HG03575 (cell line): ENCODE results near the gene TACO1.

Source experiments
- ATAC-seq: cut with Tn5 transposase; IDR thresholded peaks from one replicate; pipeline ENCODE4 v1.9.1; 2021; ENCODE audit not compliant: unreplicated experiment, insufficient number of reproducible peaks, low FRiP score; ENCODE audit errors: extremely low read depth

Gene TACO1

DNA sequence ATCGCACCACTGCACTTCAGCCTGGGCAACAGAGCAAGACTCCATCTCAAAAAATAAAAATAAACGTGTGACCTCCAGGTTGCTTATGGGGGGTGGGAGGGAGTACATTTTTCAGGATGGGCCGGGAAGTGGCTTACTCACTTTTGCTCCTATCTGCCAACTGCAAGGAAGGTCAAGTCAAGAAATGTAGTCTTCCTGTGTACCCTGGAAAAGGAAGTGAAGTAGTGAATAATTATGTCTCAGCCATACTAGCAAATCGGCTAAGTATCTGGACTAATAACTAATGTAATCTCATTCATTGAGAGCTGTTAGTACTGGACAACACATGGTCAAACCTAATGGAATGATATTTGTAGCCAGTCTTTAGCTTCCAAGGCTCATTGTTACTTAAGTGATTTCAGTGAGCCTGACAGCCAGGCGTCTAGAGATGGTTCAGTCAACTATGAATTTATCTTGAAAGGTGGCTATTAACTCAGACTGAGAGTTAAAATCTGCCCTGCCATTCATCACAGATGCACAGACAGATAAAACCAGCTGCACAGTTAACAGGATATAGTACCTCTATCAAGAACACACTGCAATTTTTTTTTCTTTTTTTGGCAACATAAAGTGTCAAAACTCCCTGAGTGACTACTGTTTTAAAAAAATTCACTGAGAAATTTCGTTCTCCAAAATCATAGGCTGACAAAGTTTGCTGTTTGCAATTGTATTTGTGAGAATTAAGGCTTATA, 3.7 kb upstream of the TACO1 start:
- no peak for ATAC-seq

DNA sequence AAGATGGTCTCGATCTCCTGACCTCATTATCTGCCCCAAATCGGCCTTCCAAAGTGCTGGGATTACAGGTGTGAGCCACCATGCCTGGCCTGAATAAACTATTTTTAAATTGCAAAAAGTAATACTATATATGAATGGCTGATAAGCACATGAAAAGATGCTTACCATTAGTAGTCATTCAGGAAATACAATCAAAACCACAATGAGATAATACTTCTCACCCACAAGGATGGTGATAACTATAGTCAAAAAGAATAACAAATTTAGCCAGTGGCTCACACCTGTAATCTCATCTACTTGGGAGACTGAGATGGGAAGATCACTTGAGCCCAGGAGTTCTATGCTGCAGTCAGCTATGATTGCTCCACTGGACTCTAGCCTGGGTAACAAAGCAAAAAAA, 2.4 kb upstream of the TACO1 start:
- no peak for ATAC-seq

DNA sequence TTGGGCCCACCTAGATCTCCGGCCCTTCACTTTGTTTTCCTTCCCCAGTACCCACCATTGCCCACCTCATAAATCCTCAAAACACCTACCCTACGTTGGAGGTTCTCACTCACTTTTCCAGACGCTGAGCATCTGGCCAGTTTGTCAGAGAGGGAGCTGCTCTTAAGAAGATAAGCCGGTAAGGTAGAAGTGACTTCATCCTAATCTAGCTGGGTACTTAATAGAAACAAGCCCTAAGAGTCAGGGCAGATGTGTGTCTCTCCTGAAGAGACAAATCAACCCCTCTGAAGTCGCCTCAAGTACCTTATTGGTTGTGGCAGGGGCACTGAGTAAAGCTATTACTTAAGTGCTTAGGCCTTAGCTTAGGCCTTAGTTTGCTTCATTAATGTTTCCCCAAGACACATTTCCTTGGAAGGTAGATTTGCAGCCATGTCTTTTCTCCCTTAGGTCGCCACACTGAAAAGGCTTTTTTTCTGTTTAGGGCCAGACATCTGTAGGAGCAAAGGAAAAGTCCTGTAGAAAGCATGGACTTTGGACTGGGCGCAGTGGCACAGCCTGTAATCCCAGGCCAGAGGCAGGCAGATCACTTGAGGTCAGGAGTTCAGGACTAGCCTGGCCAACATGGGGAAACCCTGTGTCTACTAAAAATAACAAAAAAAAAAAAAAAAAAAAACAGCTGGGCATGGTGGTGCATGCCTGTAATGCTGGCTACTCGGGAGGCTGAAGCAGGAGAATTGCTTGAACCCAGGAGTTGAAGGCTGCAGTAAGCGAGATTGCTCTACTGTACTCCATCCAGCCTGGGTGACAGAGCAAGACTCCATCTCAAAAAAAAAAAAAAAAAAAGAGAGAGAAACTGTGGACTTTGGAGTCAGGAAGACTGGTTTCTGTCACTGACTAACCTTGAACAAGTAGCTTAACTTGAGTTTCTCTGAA, 1.0 kb downstream of the TACO1 start:
- no peak for ATAC-seq

DNA sequence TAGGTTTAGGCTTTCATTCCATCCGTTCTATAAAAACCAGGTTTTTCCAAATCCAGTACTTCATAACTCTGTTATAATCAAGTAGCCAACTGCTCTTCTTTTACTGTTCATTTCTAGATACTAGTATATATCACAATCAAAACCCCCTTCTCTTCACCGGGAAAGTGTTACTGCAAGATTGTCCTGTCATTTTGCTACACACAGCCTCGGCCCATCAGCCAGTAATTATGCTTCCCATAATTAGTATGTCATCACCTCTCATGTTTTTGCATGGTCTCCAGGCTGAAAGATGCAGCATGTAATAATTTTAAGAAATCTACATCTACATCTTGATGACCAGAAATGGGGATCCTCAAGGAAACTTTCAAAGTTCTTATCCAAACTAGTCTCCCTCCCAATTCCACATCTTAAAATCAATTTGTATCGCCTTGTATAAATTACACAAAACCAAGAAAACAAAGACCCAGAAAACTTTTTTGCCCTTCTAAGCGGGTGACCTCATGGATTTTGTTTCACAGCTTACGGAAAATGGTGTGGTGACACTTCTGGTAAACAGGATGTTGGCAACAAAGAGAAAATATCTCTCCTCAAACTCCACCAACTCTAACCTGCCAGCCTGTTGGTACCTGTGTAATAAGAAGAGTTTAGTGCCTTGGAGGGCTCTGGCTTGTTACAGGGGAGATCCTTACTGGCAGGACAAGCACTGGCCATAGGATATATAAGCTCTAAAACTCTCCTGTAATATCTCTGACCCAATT, 9.3 kb downstream of the TACO1 start:
- no peak for ATAC-seq

DNA sequence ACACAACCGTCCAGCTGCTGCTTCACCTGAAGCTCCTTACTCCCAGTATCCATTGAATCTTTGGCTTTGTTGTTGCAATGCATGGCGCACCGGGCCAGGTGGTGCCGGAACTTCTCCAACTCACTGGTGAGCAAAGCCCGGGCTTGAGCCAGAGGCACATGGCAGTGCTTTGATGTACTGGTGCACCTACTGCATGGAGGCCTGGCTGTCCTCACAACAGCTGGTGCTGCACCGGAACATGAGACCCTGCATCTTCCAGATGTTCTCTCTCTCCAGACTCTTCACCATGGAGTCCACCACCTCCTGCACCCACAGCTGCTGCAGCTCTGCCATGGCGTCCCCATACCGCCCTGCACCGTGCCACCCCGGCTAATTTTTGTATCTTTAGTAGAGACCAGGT, 10.2 kb downstream of the TACO1 start:
- no peak for ATAC-seq

DNA sequence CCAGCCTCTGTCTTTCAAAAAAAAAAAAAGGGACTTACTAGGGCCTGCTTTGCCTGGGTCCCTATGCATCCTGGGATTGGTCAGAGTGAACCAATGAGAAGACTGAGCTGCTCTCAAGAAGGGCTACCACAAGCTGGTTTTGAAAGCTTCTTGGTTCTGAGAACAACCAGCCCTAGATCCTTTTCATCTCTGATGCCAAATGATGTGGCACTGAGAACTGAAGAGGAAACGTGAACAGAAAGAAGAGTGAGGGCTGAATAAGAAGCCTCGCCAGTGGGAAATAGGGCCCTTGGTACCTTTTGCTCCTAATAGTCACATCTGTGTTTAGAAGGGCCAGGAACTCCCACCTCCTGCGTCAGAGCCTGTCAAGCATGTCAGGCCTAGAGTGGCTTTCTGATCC, 10.7 kb downstream of the TACO1 start:
- no peak for ATAC-seq

DNA sequence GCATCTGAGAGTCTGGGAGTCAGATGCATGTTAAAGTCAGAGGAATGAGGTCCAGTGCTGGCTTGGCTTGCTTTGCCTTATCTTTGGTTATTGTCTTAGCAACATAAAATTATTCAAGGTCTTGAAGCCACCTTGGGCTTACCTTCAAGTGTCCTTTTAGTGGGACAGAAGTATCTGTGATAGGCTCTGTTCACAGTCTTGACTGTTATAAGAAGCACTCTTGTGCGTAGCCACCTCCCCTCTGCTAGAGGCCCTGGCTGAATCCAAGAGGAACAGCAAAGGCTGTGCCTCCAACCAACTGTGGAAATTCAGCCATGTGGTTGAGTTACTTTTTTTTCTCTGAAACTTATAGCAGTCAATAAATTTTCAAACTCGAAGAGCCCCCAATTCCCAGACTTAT, 13.0 kb downstream of the TACO1 start:
- ATAC-seq = no peak

DNA sequence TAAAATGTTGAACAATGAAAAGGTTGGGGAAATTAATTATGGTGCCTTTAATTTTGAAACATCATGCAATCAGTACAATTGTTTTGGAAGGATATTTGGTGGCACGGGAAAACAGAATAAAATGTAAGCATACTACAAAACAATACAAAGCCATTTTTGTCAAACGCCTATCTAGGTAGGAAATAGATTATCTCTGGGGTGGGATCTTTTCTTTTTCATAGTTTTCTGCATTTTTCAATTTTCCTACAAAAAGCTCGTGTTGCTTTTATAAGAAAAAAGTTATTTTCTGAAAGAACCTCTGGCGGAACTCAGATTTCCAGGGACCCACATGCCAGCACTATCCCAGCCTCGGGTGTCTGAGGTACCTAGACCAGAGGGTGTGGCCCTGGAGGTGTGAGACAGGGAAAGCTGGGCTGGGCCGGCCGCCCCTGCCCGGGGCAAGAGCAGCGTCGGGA, 20.6 kb downstream of the TACO1 start:
- ATAC-seq = no peak

DNA sequence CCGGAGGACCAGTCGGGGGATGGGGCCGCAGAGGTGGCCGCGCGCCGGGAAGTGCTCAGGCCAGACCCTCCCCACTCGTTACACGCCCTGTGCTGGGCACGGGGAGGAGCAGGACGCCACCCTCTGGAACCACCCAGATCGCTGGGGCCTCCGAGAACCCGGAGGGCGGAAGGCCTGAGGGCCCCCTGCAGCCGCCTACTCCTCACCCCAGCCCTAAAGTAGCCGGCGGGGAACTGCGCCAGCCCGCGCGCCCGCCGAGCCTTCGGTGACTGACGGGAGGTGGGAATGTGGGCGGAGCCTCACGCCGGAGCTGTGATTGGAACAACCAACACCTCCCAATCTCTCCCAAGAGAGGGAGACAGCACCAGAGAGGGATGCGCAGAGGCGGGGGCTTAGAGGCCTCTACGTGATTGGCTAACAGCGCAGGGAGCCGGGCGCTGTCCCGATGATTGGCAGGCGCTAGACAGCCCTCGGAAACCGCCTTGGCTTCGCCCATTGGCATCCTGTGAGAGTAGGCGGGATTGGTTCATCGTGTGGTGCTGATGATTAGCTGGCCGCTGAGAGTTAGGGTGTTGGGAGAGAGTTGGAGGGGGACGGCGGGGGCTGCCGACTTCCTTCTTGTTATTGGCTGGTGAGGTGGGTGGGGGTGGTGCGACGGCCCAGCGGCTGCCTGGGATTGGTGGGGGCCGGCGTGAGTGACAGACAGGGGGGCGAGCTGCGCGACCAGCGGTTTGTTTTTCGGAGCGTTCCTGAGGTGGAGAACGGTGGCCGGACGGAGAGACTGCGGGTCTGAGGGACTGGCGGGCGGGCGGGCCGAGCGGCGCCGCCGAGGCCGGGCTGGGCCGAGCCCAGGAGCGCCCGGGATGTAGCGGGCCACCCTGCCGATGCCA, 21.2 kb downstream of the TACO1 start, which contains the start of gene MAP3K3:
MAP3K3 (plus strand) TSS at position 734 of the 890 bp plus-strand sequence. CDS start 343 bp downstream, outside the sequence.
- ATAC-seq = peak; percentile 92

DNA sequence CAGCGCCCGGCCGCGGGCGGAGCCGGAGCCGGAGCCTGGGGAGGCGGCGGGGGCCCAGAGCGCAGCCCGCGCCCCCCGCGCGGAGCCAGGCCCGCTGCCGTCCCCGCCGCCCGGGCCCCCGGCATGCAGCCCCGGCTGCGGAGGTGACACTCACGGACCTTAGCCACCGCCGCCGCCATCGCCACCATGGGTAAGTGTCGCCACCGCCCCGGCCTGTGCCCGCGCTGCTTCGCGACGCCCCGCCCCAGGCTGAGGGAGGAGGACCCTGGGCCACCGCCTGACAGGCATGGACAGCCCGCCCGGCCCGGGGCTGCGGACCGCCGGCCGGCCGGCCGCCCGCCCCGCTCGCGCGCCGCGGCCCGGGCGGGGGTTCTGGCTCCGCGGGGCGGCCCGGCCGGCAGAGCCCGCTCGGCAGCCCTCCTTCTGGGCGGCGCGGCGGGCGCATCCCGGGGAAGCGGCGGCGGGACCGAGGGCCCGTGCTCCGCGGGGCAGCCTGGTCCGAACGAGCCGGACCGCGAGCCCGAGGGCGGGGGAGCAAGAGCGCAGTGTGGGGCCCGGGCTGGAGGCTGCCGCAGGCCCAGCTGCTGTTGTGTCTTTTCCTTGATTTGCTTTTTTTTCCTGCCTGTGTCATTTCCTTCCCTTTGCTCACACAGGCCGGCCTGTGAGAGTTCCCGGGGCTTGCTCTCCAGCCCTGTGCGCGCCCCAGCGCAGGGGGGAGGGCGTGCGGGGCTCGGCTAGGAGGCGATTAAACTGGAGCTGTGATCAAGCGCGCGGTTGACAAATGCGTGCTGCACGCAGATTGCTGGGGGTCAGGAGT, 22.1 kb downstream of the TACO1 start:
- ATAC-seq = no peak

DNA sequence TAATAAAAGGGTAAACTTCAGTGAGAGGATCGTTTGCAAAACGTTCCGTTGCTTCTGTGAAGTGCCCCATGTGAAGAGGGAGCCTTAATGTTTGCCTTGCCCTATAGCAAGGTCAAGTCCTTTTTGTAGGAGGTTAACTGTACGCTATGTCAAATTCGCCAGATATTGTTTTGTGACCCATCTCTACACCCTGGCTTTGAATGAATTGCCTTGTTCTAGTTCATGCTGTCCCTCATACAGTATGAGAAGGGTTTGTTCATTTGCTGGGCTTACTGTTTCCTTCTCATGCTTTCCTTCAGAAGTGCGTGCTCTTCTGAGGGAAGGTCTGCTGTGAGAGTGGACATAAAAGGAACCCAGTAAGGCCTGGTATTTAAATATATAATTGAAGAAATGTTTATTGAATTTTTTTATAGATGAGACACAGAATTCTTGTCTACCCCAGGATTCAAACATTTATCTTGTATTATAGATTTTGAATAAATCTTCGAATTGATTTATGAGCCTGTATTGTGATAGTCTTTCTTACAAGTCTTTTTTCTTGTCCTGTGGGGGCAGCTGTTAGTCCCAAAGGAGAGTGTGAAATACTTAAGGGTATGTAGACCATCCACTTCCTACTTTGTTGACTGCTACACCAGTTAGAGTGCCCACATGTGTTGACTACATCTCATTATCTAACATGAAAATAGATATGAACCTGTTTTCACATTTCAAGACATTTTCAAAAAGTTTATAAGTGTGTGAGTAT, 23.3 kb downstream of the TACO1 start:
- ATAC-seq = no peak

DNA sequence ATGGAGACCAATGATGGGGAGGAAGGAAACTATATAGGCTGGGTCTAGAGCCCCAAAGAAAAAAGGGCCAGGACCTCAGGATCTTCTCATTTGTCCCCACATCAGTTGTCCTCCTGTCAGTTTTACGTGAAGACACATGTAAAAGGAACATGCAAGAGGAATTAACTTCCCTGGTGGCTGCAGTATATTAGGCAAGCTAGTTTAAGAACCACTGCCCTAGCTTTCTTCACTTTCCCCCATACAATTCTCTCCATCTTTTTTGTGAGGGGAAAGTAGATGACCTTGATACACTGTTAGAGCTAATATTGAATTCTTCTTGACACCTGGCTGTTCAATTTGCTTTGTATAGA, 23.8 kb downstream of the TACO1 start:
- no peak for ATAC-seq

DNA sequence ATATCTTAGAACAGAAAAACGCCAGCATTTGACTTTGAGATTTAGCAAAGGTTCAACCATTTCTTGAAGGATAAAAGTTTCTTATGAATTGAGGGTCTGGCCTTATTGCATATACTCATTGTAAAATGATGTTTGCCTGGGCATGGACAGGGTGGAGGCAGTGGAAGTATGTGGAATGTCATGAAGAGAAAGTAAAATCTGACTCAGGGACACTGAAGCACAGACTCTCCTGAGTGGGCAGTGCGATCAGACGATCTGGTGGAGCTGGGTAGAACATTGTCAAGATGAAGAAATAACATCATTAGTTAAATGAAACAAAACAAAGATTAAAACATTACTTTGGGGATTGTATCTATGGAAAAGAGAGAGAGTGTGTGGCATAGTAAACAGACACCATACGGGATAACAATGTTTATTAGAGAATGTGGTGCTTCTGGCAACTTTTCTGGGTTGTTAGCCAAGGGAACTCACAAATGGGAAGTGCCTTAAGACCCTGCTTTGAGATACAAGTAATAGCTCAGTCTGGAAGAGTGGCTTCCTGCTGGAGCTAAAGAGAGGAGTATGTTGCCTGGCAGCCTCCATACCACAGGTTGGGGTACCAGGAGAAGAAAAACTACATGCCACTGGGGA, 26.0 kb downstream of the TACO1 start:
- ATAC-seq = no peak

DNA sequence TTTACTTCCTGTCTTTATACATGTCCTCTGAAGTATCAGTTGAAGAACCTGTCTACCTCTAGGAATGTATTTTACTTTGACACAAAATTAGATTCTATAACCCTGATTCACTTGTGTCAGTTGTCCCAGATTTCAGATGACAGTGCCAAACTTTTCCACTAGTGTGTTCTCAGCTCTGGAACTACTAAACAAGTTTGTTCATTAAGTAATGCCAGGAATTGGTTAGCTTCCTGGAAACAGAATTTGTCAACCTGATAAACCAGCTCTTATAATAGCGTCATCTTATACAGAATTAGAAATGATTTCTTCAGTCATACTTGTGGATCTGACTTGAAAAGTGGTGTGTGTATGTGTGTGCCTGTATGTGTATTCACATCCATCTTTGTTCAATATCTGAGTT, 28.9 kb downstream of the TACO1 start:
- ATAC-seq = no peak

DNA sequence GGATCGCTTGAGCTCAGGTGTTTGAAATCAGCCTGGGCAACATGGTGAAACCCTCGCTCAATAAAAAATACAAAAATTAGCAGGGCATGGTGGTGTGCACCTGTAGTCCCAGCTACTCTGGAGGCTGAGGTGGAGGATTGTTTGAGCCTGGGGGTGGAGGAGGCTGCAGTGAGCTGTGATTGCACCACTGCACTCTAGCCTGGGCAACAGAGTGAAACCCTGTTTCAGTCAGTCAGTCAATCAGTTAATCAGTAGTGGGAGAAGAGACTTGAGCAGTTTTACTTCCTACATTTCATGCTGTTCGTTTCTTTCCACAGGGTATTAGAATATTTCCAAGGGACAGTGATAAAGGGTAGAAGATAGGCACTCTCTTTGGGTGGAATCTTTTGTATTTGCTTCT, 30.4 kb downstream of the TACO1 start:
- no peak for ATAC-seq

DNA sequence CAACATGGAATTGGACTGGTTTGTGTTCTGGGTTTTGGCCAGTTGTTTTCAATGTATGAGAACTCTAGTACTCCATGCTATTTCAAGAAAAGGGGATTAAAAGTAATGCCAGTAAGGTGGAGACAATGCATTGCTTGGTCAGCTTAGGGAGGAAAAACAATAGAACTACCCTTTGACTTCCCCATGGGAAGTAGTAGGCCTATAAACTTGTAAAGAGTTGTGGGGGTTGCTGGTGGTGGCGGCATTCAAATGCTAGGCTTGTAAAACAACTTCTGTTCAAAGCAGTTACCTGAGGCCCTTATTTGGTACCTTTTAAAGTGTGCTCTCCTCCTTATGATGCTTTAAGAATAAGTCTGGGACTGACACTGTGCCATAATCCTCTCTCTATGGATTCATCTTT, 30.9 kb downstream of the TACO1 start:
- no peak for ATAC-seq

DNA sequence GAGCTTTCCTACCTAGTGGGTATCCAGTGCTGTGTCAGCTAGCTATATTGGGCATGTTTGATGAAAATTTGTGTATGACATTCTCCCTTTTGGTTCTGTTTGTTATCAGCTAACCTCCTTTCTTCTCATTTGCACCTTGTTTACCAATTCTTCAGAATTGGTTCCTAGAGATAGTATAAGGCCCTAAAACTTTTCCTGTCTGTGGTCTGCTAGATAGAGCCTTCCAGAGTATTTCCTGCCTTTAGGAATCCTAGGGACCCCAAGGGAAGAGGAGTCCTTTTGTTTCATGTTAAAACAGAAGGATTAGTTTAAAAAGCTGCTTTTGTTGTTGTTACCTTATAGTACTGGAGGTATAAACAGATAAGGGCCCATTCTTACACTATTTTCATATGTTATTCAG, 33.0 kb downstream of the TACO1 start:
- no peak for ATAC-seq
